Germinal center (tissue), 1 donor: Measurements from ENCODE around the gene ACTN1.

Experiments
- DNase-seq: peaks from one replicate; pipeline ENCODE4 v3.0.0; 2012; ENCODE audit warnings: mixed read lengths, low spot score

Gene ACTN1

DNA sequence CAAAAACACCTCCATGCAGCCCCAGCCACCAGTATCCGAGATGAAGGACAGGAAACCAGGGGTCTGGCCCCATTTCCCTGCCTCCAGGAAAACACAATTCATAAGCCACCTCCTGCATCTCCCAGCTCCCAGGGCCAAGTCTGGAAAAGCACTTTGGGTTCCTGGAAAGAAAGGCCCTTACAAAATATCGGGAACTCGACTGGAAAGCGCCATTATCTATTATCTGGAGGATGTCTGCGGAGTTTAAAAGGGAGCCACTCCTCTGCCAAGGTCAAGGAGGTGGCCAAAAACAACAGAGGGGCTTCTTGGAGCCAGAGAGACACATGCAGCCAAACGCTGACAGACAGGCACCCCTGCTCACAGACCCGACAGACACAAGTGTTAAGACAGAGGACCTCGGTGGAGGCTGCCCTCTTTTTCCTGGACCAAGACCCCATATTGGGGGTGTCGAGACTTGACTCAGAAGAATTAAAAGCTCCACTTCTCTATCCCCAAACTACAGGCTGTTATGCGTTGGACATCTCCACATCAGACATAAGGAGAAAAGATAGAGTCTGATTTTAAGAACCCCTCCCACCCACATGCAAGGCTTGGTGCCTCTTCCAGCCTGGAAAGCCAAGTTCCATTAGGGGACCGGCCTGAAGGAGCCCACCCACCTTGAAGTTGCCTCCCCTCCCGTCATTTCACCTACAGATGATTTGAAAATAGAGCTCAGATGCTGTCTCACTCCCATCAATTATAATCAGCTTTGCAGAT is 9.6 kb downstream of the ACTN1 start:
- DNase-seq = no peak

DNA sequence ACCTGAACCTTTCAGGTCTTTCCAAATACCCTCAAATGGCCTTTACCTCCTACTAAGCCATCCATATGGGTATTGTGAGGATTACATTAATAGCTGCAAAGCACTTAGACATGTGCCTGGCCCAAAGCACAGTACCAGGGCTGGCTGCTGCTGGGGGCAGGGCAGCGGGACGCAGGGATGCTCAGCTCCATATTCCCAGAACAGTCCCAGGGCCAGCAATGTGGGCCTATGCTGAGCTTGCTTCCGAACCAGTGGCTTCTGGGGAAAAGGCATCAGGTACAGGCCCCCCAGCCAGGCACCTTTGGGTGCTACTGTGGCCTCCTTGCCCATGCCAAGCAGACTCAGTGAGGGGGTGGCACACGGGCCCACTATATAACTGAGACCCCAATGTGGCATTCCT is 10.4 kb downstream of the ACTN1 start:
- DNase-seq = no peak

DNA sequence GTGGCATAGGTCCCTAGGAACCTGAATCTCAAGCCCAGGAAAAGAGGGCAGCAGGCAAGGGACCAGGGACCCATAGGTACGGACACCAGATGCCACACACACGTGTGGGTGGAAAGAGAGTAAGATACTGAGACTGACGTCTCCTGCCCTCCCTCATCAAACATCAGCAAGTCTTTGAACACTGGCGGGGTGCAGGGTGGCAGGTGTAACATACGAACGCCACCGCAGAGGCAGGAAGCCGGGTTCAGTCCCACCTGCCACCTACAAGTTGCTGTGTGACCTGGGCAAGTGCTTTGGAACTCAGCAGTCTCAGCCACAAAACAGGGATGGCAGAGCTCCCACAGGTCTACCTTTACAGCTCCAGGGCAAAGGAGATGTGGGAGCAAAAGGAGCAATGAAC is 11.1 kb downstream of the ACTN1 start:
- no peak for DNase-seq

DNA sequence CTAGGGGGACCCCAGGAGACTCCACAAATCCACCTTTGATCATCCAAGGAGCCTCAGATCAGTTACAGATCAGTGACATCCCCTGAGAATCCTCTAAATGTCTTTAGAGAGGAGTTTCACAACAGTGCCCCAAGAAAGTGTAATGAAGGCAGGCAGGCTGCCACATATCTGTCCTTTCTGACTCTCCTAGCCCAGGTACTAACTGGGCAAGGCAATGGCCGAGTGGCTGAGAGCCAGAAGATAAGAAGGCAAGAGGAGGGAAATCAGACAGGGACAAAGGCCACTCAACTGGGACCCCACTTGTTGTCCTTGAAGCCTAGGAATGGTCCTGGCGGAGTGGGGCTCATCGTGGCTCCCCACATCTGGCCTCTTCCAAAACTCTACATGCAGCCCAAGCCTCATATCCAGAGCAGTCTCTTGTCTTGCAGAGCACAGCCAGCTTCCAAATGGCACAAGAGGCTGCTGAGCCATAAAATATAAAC is 11.6 kb downstream of the ACTN1 start:
- no peak for DNase-seq

DNA sequence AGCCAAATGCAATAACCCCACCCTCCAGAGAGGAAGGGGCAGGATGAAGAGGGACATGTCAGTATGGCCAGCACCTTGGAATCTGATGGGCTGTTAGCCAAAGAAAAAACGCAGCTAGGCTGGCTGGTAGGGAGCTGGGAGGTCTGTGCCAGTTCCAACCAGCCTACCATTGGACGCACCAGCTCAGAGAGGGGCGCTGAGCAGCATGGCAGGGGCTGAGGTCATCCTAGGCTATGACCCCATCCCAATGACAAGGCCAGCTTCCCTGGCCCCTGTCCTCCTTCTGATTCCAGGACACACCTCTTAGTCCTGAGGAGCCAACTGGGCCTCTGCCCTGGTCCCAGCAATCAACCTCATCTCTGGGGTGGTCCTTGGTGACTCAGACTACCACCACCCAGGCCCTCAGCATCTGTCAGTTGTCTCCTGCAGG is 12.2 kb downstream of the ACTN1 start:
- DNase-seq = no peak

DNA sequence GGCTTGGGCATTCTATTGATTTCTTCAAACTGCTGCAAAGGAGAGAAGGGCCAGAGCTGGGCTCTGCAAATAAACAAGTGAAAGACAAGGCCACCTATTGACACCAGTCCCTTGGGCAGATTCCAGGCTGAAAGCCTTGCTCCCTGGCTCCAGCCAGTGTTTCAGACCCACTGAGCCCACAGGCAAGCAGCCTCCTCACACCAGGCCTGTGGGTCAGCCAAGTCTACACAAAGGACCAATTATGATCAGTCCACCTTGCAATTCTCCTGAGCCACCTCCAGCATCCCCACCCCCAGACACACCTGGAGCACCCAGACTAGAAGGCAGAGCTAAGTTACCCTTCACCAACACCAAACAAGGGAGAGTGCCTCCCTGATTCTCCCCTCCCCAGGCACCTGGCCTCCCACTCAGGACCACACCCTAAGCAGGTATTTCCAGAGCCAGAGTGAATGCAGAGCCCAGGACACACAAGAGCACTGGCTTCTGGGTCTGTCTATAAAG is 13.8 kb downstream of the ACTN1 start:
- no peak for DNase-seq

DNA sequence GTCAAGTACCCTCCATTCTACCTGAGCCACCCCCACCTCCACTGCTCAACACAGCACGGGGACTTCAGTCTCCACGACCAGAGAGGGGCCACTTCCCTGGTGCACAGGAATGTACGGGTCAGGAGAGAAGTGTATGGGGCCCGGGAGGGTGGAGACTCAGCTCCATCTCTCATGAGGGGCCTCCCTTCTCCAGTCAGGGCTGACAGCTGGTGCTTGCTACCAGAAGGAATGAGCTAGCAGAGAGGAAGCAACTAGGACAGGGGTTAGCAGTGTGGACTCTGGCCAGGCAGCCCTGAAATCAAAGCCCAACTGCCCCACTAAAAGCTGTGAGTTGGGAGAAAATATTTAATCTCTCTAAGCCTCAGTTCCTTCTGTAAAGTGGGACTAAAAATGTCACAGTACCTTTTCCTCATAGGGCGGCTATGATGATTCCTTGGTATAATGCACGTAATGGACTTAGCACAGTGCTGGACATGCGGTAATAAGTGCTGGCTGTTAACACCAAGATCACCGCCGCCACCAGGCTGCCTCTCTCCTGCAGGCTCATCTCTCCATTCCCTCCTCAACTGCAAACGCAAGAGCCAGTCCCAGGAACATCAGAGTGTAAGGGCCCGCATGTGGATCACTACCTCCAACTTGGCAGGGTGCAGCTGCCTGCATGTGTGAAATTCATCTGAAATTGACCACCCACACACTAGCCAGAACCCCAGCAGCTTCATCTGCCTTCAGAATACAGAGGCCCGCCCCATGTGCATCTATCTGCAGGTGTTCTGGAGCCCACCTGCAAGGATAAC is 14.6 kb downstream of the ACTN1 start:
- DNase-seq = no peak

DNA sequence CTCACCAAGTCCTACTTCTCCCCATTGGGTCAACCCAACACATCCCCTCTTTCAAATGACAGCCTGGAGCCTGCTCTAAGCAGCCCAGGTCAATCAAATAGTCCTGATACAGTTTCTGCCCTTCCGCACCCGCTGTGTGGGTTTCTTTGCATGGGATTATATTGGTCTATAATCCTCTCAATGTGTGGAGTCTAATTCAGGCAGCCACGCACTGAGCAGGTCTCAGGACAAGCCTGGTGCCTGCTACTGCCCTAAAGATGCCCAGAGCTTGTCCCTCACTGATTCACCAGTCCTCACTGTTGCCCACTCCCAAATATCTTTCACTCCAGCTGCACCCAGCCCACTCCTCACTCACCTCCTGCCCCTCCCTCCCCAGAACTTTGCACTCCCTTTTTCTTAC is 16.4 kb downstream of the ACTN1 start:
- DNase-seq = no peak

DNA sequence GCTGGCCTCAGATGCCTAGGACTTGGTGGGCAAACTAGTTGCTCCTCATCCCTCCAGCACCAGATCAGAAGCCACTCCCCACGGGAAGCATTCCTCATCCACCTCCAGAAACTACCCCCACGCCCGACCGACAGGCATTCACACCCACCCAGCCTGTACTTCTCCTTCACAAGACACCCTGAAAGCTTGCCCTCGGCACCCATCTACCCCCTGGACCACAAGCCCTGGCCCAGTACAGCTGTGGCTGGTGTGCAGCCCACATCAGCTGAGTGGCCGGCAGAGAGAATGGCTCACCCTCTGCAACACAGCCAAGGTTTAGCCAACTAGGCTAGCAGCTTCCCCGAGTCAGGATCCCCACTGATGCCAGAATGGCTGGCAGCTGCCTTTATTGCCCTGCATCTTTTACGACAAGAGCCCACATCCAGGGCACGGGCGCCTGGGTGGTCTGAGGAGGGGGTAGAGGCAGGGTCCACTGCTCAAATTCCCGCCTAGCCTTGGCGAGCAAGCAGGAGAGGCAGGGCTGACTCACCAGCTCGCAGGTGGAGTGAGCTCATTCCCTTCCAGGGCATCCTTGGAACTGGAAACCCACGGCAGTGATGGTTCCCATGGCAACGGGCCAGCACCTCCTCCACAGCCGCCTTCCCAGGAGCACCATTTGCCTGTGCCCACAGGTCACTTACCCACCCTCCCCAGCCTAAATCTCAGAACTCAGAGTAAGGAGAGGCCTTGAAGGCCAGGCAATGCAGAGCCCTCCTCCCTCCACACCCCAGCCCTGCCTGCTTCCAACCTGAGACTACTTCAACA is 17.1 kb downstream of the ACTN1 start:
- DNase-seq = no peak

DNA sequence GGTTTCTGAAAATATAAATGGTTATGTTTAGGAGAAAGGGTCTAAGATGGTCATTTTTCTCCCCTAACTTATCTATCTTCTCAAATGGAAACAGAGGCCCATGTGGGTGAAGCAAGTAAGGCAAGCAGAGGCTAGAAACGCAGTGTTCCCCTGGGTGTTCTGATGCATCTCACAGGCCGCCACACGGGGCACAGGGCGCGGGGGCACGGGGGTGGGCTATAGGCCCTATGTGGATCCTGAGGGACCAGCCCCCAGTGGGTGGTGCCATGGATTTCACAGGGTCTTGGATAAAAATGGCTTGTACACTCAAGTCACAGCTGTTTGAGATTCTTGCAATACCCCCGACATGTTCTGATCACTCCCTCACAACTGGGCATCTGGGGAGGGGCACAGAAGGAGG is 17.7 kb downstream of the ACTN1 start:
- DNase-seq = no peak

DNA sequence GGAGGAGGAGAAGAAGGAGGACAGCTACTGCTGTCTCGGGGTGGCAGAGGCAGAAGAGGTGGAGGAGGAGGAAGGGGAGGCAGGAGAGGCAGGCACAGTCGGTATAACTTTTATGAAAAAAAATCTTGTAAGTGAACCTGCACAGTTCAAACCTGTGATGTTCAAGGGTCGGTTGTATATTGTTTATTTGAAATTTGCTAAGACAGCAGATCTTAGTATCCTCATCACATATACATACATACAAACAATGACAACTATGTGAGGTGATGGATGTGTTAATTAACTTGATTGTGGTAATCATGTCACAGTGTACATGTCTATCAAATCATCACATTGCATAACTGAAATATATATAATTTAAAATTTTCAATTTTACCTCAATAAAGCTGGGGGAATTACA is 19.0 kb downstream of the ACTN1 start:
- DNase-seq = no peak

DNA sequence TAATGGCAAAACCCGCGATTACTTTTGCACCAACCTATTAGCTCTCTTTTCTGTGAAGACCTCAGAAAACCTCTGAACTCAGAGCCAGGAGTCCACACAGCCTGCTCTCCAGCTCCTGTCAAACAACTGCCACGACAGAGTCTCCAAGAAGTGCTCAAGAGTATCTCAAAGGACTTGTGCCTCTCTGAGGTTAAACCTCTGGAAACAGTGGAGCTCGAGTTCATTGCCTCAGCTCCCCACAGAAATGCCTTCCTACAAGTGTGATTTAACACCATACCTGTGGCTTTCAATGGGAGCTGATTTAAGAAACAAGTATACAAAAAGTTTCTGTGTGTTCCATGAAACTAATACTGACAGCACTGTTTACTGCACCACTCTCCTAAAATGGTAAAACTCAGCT is 20.1 kb downstream of the ACTN1 start:
- no peak for DNase-seq

DNA sequence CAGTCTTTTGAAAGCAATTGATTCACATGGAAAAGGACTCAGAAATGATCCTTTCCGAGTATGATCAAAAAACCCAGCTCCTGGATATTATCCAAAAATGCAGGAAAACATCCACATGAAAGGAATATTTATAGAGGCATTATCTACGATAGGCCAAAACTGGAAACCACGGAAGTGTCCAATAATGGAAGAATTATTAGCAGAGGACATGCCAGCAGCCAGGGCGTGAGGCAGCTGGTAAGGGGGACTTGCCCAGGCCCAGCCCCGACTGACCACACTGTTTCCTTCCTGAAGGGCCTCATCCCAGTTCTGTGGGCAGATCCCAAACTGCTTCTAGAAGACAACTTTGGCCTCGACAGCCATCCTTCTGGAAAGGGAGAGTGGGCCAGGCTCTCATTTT is 20.5 kb downstream of the ACTN1 start:
- DNase-seq = no peak

DNA sequence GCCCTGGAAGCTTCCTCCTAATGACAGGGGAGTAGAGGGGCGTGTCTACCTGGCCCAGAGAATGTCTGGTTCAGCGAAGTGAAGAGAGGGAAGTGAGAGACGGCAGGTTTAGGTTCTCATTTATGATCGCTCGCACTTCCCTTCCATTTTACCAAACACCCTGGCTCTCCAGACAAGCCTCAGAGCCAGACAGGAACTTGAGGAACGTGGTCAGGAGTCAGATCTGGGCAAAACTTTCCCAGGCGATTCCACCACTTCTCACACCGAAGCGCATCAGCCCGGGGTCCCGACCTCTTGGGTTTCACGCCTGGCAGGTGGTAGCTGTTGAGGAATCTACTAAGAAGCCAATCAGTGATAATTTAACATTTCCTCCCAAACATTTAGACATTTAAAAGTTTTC is 21.3 kb downstream of the ACTN1 start:
- no peak for DNase-seq

DNA sequence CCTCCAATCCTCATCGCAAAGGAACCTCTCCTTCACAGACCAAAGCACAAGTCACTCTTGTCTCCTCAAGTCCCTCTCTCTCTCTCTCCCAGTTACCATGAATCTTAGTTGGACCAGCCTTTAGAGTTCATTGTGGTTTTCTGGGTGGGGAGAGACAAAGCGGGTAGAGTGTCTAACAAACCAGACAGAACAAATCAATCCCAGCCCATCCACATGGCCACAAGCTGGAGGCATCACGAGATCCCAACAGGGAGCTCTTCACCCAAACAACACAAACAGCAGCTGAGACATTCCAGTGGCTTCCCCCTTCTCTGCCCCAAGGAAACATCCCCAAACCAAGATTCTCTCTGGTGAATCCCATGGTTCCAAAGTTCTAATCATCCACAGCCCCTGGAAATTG is 22.4 kb downstream of the ACTN1 start:
- no peak for DNase-seq

DNA sequence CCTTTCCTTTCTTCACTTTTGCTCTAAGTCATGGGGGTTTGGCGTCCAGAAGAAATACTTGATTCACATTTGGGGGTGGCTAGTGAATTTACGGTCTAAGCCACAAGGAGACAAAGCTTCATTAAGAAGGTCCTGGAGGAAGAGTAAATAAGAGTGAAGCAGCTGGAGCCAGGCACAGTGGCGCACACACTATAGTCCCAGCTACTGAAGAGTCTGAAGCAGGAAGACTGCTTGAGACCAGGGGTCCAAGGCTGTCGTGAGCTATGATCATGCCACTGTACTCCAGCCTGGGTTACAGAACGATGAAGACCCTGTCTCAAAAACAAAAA is 23.3 kb downstream of the ACTN1 start:
- DNase-seq = no peak

DNA sequence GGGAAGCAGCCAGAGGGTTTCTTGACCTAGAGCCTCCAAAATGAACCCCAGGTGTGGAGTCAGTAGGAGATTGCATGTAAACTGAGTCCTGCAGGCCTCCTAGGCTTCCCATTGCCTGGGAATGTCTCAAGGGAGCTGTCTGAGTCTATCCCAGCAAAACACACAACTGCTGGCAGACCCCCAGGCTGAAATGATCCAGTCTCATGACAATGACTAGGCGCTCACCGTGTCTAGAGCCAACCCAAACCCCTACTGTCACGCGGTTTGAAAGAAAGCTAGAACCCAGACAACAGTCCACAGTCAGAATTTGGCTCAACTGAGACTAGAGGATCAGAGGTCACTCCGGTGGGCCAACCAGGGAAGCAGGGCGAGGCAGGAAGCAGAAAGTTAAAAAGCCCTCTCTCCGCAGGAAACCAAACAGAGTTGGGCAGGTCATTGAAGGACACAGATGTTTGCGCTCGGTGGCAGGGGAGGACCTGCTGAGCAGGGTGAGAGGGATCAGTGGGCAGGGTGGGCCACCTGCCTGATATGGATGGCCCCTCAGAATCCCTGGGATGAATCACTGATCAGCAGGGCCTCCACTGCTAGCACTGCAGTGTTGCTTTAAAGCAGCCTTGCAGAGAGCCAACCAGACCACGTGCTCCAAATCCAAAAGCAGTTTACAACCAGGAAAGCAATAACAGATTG is 23.8 kb downstream of the ACTN1 start:
- DNase-seq = no peak

DNA sequence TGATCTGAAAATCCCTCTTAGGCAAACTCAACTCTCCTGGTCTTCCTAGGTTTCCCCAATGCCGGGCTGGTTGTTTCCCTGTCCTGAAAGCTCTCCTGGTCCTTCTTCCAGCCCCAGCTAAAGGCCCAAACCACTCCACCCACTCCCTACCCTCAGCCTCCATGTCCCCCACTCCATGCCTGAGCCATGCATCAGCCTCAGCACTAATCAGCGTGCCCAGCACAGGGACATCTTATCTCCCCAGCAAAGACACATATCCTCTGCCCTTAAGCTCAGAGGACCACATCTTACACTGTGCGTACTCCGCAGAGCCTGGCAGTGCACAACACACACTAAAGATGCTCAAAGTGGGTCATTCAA is 25.9 kb downstream of the ACTN1 start:
- no peak for DNase-seq

DNA sequence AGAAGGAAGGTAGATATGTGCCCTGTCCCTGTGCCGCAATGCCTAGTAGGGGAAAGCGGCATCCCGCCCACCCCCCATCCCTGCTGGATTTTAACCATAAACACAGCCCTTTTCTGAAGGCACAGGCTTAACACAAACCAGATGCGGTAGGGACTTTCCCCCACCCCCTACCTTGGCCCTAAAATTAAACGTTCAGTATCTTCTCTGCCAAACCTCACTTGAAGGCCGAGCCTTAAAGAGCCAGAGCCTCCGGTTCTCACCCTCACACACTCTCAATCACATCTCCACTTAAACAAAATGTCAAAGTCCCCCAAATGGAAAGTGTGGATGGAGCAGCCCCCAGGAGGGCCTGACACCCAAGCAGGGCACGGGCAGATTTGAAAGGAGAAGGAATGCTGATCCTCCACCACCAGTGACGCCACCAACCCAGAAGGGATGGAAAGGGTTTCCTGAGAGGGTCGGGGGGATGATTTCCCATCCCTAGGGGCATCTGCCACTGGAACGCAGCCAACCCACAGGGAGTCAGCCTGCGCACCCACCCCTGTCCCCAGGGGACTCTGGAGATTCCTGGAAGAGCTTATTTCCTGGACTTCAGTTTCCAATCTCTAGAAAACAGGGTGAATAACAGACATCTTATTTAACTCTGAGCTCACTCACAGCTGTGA is 26.4 kb downstream of the ACTN1 start:
- DNase-seq = no peak

DNA sequence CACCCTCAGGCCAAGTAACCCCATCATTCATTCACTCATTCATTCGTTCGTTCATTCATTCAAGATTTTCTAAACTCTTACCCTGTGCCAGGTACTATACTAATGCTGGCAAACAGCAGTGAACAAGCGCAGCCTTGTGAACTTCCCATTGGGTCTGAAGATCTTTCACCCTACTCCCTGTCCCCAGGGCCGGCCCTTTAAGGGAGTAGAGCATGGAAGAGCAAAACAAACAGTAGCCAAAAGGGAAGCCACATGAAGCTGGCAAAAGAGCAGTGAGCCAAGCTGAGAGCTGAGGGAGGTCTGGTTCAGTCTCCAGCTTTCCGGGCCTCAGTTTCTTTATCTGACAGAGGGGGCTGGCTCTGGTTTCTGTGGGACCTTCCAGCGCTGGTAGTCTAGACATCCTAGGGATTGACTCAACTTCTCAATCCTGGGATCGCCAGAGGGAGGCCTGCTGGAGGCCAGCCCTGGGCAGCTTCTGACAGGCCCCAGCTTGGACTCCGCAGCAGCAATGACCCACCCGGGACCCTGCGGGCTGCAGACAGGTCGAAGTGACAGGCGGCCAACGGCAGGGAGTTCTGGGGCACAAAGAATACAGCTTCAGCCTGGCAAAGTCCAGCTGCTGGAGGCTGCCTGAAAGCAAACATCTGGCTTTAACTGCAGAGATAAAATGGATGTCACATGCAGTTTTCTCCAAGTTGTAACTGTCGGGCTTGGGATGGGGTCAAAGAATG is 27.1 kb downstream of the ACTN1 start:
- no peak for DNase-seq
